ENCODE data around the gene PRR19.
A peak's percentile ranks its signal among the peaks of the same experiment; 100 is the strongest.

The PRR19 gene

DNA sequence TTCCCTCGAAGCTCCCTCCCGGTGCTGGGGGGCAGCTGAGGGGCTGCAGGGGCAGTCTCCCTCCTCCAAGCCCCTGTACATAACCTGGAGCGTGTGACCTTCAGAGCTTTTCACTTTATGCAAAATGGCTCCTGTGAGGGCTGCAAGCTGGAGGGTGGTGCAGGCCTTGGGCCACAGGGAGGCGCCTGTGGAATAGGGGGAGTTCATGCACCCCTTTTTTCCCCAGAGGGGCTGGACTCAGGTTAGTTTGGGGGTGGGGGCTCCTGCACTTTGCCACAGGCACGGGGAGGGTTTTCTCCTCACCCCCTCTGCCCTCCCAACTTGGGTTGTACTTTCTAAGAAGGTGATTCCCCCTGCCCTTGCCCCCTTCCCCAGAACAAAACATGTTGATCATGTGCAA lies 6.6 kb upstream of the PRR19 start:
- no peak overlapping the region for H3K4me3 ChIP-seq (ENCODE audit: low read length, poor library complexity, severe bottlenecking)
- no peaks in the 10 kb centered on the region for H3K4me1 ChIP-seq (ENCODE audit: insufficient read depth, low read length, poor library complexity, severe bottlenecking)
- no peaks in the 10 kb centered on the region for H3K9me3 ChIP-seq (ENCODE audit: insufficient read depth, low read depth, low read length)
- peaks cover 31% of the 10 kb centered on the region; the same call in 1 of the 2 replicates for H3K36me3 ChIP-seq (ENCODE audit: insufficient read depth, low read length)
- no peaks in the 10 kb centered on the region for H3K9me2 ChIP-seq (replicated peaks; ENCODE audit: low read depth, low read length)
- H3K4me2 ChIP-seq (ENCODE audit: low read depth, low read length, poor library complexity, severe bottlenecking) = no peak overlapping the region
- no peak for TF ChIP-seq EZH2phosphoT487 (IDR thresholded peaks at IDR 0.05; ENCODE audit: borderline replicate concordance)
- no peaks in the 10 kb centered on the region for H3K27me3 ChIP-seq (ENCODE audit: insufficient read depth, low read length, poor library complexity, severe bottlenecking)
- H3K79me2 ChIP-seq (ENCODE audit: insufficient read depth, low read length) = peaks cover 6% of the 10 kb centered on the region; the same call in 1 of the 2 replicates
- H2AFZ ChIP-seq (ENCODE audit: low read length) = no peak overlapping the region
- H4K20me1 ChIP-seq (ENCODE audit: insufficient read depth, low read length, poor library complexity, severe bottlenecking) = no peaks in the 10 kb centered on the region
- H3F3A ChIP-seq (ENCODE audit: low read depth) = no peaks in the 10 kb centered on the region
- H3K9ac ChIP-seq (ENCODE audit: low read depth, low read length, poor library complexity, severe bottlenecking) = no peak overlapping the region

DNA sequence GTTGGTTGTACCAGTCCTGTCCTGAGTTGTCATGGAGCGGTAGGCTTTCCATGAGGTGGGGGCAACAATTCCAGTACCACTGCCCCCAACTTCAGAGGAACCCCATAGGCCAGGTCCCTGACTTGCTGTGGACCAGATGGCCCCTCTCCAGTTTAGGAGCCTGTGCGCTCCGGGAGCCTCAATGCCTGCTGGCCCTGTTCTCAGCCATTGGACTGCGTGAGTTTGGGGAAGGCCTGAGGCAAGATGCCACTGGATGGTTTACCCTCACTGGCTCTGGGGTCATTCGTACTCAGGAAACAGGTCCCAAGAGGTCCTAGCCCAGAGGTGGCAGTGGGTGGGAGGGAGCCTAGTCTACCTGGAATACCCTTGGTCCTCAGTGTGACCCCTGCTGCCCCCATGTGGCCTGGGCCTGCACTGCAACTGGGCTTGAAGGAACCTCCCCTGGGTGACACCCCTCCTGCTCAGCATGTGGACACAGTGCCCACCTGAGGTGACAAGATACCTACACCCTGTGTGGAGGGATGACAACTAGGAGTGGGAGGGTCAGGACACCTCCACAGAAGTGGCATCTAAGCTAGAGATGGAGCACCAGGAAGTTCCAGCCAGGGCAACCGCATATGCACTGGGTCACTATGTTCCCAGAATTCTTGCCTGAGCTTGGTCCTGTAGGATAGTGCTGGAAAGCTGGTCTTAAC lies 6.0 kb upstream of the PRR19 start:
- TF ChIP-seq CTCF (conservative IDR thresholded peaks at IDR 0.05; ENCODE audit: low read length) (peak; percentile 96), EZH2phosphoT487 (IDR thresholded peaks at IDR 0.05; ENCODE audit: borderline replicate concordance) (no peak)
- Histone ChIP-seq H4K20me1 (ENCODE audit: insufficient read depth, low read length, poor library complexity, severe bottlenecking) (no peaks in the 10 kb centered on the region), H3K27me3 (ENCODE audit: insufficient read depth, low read length, poor library complexity, severe bottlenecking) (no peaks in the 10 kb centered on the region), H3K4me1 (ENCODE audit: insufficient read depth, low read length, poor library complexity, severe bottlenecking) (peaks cover 3% of the 10 kb centered on the region), H3K4me2 (ENCODE audit: low read depth, low read length, poor library complexity, severe bottlenecking) (no peak overlapping the region), H3K79me2 (ENCODE audit: insufficient read depth, low read length) (peaks cover 10% of the 10 kb centered on the region), H3K9ac (ENCODE audit: low read depth, low read length, poor library complexity, severe bottlenecking) (no peak overlapping the region), H3F3A (ENCODE audit: low read depth) (no peaks in the 10 kb centered on the region), H3K4me3 (ENCODE audit: low read length, poor library complexity, severe bottlenecking) (no peak overlapping the region), H2AFZ (ENCODE audit: low read length) (no peak overlapping the region), H3K9me3 (ENCODE audit: insufficient read depth, low read depth, low read length) (no peaks in the 10 kb centered on the region), H3K9me2 (replicated peaks; ENCODE audit: low read depth, low read length) (no peaks in the 10 kb centered on the region), H3K36me3 (ENCODE audit: insufficient read depth, low read length) (peaks cover 26% of the 10 kb centered on the region; the same call in 1 of the 2 replicates)

DNA sequence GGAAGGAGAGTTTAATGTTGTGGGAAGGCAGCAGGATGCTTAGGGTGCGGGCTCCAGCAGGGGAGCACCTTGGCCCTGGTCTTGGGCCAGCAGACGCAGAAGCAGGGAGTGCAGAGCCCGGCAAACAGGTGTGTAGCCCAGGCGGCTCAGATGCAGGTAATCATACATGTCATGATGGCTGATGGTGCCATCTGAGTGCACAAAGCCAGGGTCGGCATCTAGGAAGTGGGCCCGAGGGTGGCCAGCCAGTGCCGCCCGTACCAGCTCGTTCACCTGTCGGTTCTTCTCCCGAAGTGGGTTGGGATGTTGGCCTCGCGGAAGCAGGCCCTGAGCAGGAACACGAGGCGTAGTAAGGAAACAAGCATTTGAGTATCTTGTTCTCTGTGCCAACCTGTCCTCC lies 4.9 kb upstream of the PRR19 start:
- Histone ChIP-seq H3K4me2 (ENCODE audit: low read depth, low read length, poor library complexity, severe bottlenecking) (no peak overlapping the region), H3F3A (ENCODE audit: low read depth) (no peaks in the 10 kb centered on the region), H3K79me2 (ENCODE audit: insufficient read depth, low read length) (peaks cover 20% of the 10 kb centered on the region), H3K9me3 (ENCODE audit: insufficient read depth, low read depth, low read length) (no peaks in the 10 kb centered on the region), H3K36me3 (ENCODE audit: insufficient read depth, low read length) (peaks cover 21% of the 10 kb centered on the region; the same call in 1 of the 2 replicates), H3K4me3 (ENCODE audit: low read length, poor library complexity, severe bottlenecking) (no peak overlapping the region), H4K20me1 (ENCODE audit: insufficient read depth, low read length, poor library complexity, severe bottlenecking) (no peaks in the 10 kb centered on the region), H2AFZ (ENCODE audit: low read length) (no peak overlapping the region), H3K4me1 (ENCODE audit: insufficient read depth, low read length, poor library complexity, severe bottlenecking) (peaks cover 11% of the 10 kb centered on the region), H3K9me2 (replicated peaks; ENCODE audit: low read depth, low read length) (no peaks in the 10 kb centered on the region), H3K9ac (ENCODE audit: low read depth, low read length, poor library complexity, severe bottlenecking) (no peak overlapping the region), H3K27me3 (ENCODE audit: insufficient read depth, low read length, poor library complexity, severe bottlenecking) (no peaks in the 10 kb centered on the region)
- no peak for TF ChIP-seq EZH2phosphoT487 (IDR thresholded peaks at IDR 0.05; ENCODE audit: borderline replicate concordance)
- no peak for TF ChIP-seq CTCF (conservative IDR thresholded peaks at IDR 0.05; ENCODE audit: low read length)

GRCh38 chr19:42303101-42303464 lies 1.2 kb downstream of the PRR19 start:
- no peaks in the 10 kb centered on the region for H3K9me3 ChIP-seq (ENCODE audit: insufficient read depth, low read depth, low read length)
- no peaks in the 10 kb centered on the region; the same call in 1 of the 2 replicates for H3K36me3 ChIP-seq (ENCODE audit: insufficient read depth, low read length)
- no peaks in the 10 kb centered on the region for H3K9me2 ChIP-seq (replicated peaks; ENCODE audit: low read depth, low read length)
- peaks cover 21% of the 10 kb centered on the region for H3K4me1 ChIP-seq (ENCODE audit: insufficient read depth, low read length, poor library complexity, severe bottlenecking)
- H3K4me3 ChIP-seq (ENCODE audit: low read length, poor library complexity, severe bottlenecking) = peak overlapping the region; percentile 79
- H3K27me3 ChIP-seq (ENCODE audit: insufficient read depth, low read length, poor library complexity, severe bottlenecking) = no peaks in the 10 kb centered on the region
- H3K79me2 ChIP-seq (ENCODE audit: insufficient read depth, low read length) = peaks cover 23% of the 10 kb centered on the region
- H3K9ac ChIP-seq (ENCODE audit: low read depth, low read length, poor library complexity, severe bottlenecking) = peak overlapping the region; percentile 87
- peak overlapping the region; percentile 95 for H3K4me2 ChIP-seq (ENCODE audit: low read depth, low read length, poor library complexity, severe bottlenecking)
- H4K20me1 ChIP-seq (ENCODE audit: insufficient read depth, low read length, poor library complexity, severe bottlenecking) = no peaks in the 10 kb centered on the region
- H2AFZ ChIP-seq (ENCODE audit: low read length) = peak overlapping the region; percentile 87
- TF ChIP-seq CTCF (conservative IDR thresholded peaks at IDR 0.05; ENCODE audit: low read length) (no peak), EZH2phosphoT487 (IDR thresholded peaks at IDR 0.05; ENCODE audit: borderline replicate concordance) (no peak)
- no peaks in the 10 kb centered on the region for H3F3A ChIP-seq (ENCODE audit: low read depth)
